Measurements from ENCODE around the gene REPS1. TPM values are rescaled to one million over a fixed set of nuclear protein-coding genes. Genes with fewer than 3 reads are reported as not detected.

Gene REPS1, protein sequence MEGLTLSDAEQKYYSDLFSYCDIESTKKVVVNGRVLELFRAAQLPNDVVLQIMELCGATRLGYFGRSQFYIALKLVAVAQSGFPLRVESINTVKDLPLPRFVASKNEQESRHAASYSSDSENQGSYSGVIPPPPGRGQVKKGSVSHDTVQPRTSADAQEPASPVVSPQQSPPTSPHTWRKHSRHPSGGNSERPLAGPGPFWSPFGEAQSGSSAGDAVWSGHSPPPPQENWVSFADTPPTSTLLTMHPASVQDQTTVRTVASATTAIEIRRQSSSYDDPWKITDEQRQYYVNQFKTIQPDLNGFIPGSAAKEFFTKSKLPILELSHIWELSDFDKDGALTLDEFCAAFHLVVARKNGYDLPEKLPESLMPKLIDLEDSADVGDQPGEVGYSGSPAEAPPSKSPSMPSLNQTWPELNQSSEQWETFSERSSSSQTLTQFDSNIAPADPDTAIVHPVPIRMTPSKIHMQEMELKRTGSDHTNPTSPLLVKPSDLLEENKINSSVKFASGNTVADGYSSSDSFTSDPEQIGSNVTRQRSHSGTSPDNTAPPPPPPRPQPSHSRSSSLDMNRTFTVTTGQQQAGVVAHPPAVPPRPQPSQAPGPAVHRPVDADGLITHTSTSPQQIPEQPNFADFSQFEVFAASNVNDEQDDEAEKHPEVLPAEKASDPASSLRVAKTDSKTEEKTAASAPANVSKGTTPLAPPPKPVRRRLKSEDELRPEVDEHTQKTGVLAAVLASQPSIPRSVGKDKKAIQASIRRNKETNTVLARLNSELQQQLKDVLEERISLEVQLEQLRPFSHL
- total RNA-seq, result 10 to 100 TPM; 30.8 to 60.3 (median 43.2) TPM

GRCh38 chr6:138987643-138988468 lies at the start of gene REPS1:
REPS1 (minus strand) TSS chr6:138988253; CDS start chr6:138987682, 571 bp downstream.
- Histone ChIP-seq H3K4me3 (peak within 1 kb of the TSS; percentile 70 to 91 (median 84)), H3K36me3 (no peaks in the 10 kb centered on the region), H3K27ac (peak within 1 kb of the TSS; percentile 92 to 96 (median 95)), H3K27me3 (no peaks in the 10 kb centered on the region), H3K9me3 (no peaks in the 10 kb centered on the region), H3K4me1 (peaks cover 5 to 50% (median 22%) of the 10 kb centered on the region in 3 donors)
- peak; percentile 59 for DNase-seq
- 0% methylated on average over 1 of the region's 105 CpGs; no CpG with 5 or more reads in 1 of the 2 donors for WGBS, 2 donors
- TF ChIP-seq CTCF (IDR thresholded peaks at IDR 0.05) (peak; percentile 97 to 100 (median 98)), POLR2A (IDR thresholded peaks at IDR 0.05) (peak in 3 of 4 donors; percentile 60 to 82 (median 75))
- intact Hi-C loops (cut with DNase I), result loop anchor here (10.0 kb wide), 1 partner anchor 173 kb away; no protein-coding TSS in a partner anchor

DNA sequence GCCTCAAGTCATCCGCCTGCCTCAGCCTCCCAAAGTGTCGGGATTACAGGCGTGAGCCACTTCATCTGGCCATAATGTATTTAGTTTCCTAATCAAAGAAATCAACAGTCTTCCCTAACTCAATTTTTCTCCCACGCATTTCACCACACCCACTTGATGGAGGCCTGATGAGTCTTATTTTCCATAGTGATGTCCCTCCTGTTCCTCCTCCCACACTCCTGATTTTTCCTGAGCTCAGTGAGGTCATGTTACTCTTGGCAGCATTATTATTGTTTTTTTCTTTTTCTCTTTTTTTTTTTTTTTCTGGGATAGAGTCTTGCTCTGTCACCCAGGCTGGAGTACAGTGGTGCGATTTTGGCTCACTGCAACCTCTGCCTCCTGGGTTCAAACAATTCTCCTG lies 49.4 kb upstream of the REPS1 start:
- intact Hi-C loops (cut with DNase I), result no loop called here
- H3K27me3 ChIP-seq, result no peaks in the 10 kb centered on the region
- H3K9me3 ChIP-seq, result no peaks in the 10 kb centered on the region
- DNase-seq, result no peak
- TF ChIP-seq POLR2A (IDR thresholded peaks at IDR 0.05), result no peak
- no peak for TF ChIP-seq CTCF (IDR thresholded peaks at IDR 0.05)
- no peak overlapping the region for H3K4me3 ChIP-seq
- H3K36me3 ChIP-seq, result peaks cover 0 to 72% (median 0%) of the 10 kb centered on the region in 3 donors
- no peak overlapping the region for H3K27ac ChIP-seq
- H3K4me1 ChIP-seq, result peaks cover 0 to 6% (median 0%) of the 10 kb centered on the region in 3 donors
- WGBS, 2 donors, result 87 to 89% methylated on average over 5 of the region's 5 CpGs

- H3K27ac ChIP-seq, result peak overlapping the region in 3 of 4 donors; percentile 82 to 85 (median 84)
- H3K27me3 ChIP-seq, result no peaks in the 10 kb centered on the region
- H3K4me1 ChIP-seq, result peaks cover 0 to 40% (median 10%) of the 10 kb centered on the region in 3 donors
- intact Hi-C loops (cut with DNase I), result no loop called here
- TF ChIP-seq POLR2A (IDR thresholded peaks at IDR 0.05) (no peak), CTCF (IDR thresholded peaks at IDR 0.05) (no peak)
- peaks cover 0 to 15% (median 0%) of the 10 kb centered on the region in 3 donors for H3K36me3 ChIP-seq
- H3K4me3 ChIP-seq, result peak overlapping the region; percentile 69 to 95 (median 83)
- no peak for DNase-seq
- WGBS, 2 donors, result 46 to 49% methylated on average over 9 of the region's 9 CpGs
- no peaks in the 10 kb centered on the region for H3K9me3 ChIP-seq
Observed at GRCh38 chr6:139030228-139030963, 42.3 kb upstream of the REPS1 start.

DNA sequence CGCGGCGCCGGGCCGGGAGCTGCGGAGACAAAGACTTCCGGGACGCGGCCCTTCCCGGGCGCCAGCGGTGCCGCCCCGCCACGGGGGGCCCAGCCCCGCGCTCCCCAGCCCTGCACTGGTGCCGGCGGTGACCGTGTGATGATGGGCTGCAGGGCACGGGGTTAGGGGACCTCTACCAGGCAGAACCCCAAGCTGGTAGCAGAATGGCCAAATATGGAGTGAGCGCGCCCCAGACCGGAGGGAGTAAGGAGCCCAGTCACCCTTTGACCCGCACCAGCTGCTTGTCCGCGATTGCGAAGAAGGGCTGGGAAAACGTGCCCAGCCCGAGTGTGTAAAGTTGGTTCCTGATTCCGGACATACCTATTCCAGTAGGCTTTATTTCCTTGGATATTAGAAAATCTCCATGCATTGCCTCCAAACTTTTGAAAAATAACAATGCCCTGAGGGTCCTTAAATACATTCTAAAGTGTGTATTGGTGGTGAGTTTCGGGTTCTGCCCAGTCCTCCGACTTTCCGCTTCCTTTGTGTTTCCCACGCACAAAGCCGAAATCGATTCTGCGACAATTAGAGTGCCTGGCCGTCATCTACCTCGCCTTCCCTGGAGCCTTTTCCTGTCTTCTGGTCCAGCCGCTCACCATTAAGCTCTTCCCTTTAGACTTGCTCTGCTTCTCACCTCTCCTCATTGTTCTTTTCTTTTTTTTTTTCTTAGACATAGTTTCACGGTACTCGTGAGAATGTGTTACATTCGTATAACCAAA lies 41.6 kb upstream of the REPS1 start:
- H3K9me3 ChIP-seq, result no peaks in the 10 kb centered on the region
- H3K36me3 ChIP-seq, result peaks cover 0 to 8% (median 0%) of the 10 kb centered on the region in 3 donors
- intact Hi-C loops (cut with DNase I), result no loop called here
- H3K4me3 ChIP-seq, result peak overlapping the region; percentile 69 to 95 (median 83)
- peak overlapping the region; percentile 82 to 86 (median 84) for H3K27ac ChIP-seq
- TF ChIP-seq CTCF (IDR thresholded peaks at IDR 0.05), result no peak
- TF ChIP-seq POLR2A (IDR thresholded peaks at IDR 0.05), result no peak
- 6 to 8% methylated on average over 22 to 23 of the region's 44 CpGs for WGBS, 2 donors
- no peaks in the 10 kb centered on the region for H3K27me3 ChIP-seq
- peaks cover 0 to 40% (median 10%) of the 10 kb centered on the region in 3 donors for H3K4me1 ChIP-seq
- no peak for DNase-seq
